Left hindlimb (tissue), 1 donor: ENCODE results near the gene MYO5B.
"Not testable (repeated sequence)": the region's sequence is repeated elsewhere in the genome, so short reads cannot be mapped to it uniquely, and the experiment has no call there.

Experiments
- DNase-seq: peaks from one replicate; pipeline ENCODE4 v3.0.0-alpha.2; 2018

Gene MYO5B

GRCh38 chr18:49907346-49907929 is 287.5 kb downstream of the MYO5B start:
- DNase-seq = no peak

GRCh38 chr18:49905771-49906170 is 289.2 kb downstream of the MYO5B start:
- DNase-seq = no peak

- DNase-seq = no peak
Measured at GRCh38 chr18:49904871-49905555, 289.9 kb downstream of the MYO5B start.

- no peak for DNase-seq
Measured at GRCh38 chr18:49901862-49902340, 293.0 kb downstream of the MYO5B start.

GRCh38 chr18:49899657-49900330 is 295.2 kb downstream of the MYO5B start:
- no peak for DNase-seq

- peak; percentile 61 for DNase-seq
Measured at GRCh38 chr18:49898421-49898820, 296.5 kb downstream of the MYO5B start.

GRCh38 chr18:49894517-49895226 is 300.3 kb downstream of the MYO5B start:
- DNase-seq = no peak

GRCh38 chr18:49893036-49893435 is 301.9 kb downstream of the MYO5B start:
- DNase-seq = no peak

- no peak for DNase-seq
Measured at GRCh38 chr18:49892148-49892924, 302.6 kb downstream of the MYO5B start.

- no peak for DNase-seq
Measured at GRCh38 chr18:49890041-49890440, 304.9 kb downstream of the MYO5B start.

- DNase-seq = not testable (repeated sequence)
Measured at GRCh38 chr18:49889552-49889951, 305.4 kb downstream of the MYO5B start.

GRCh38 chr18:49886891-49887764 is 307.8 kb downstream of the MYO5B start:
- no peak for DNase-seq

- no peak for DNase-seq
Measured at GRCh38 chr18:49884959-49885358, 310.0 kb downstream of the MYO5B start.

- no peak for DNase-seq
Measured at GRCh38 chr18:49884465-49884864, 310.5 kb downstream of the MYO5B start.

GRCh38 chr18:49880661-49881060 is 314.3 kb downstream of the MYO5B start:
- no peak for DNase-seq

- DNase-seq = no peak
Measured at GRCh38 chr18:49879271-49879580, 315.7 kb downstream of the MYO5B start.

GRCh38 chr18:49878567-49879270 is 316.2 kb downstream of the MYO5B start:
- DNase-seq = no peak

- no peak for DNase-seq
Measured at GRCh38 chr18:49878015-49878414, 316.9 kb downstream of the MYO5B start.

- no peak for DNase-seq
Measured at GRCh38 chr18:49876536-49876935, 318.4 kb downstream of the MYO5B start.

- DNase-seq = no peak
Measured at GRCh38 chr18:49875783-49876182, 319.2 kb downstream of the MYO5B start.

- DNase-seq = no peak
Measured at GRCh38 chr18:49875155-49875554, 319.8 kb downstream of the MYO5B start.
